Body of pancreas (tissue), 4 donors: Measurements from ENCODE around the gene U2AF2.

Experiments
- POLR2A ChIP-seq, 3 donors: fragments of 450-650 bp; IDR thresholded peaks; one replicate each; pipeline ENCODE4 v1.6.1; 2016; ENCODE audit warnings: antibody characterized with exemption in 3 of 3, mild to moderate bottlenecking in 2 of 3
- TF ChIP-seq, protein P1 (sequence below), 7 experiments: fragments of 450-650 bp in 4 of 7; fragments of 200-600 bp in 3 of 7; sonication (generic) in 3 of 7; IDR thresholded peaks; one replicate each; pipeline ENCODE4 v1.5.1; 2016 to 2019; ENCODE audit warnings: antibody characterized with exemption in 7 of 7

- TF ChIP-seq, protein P1, sequence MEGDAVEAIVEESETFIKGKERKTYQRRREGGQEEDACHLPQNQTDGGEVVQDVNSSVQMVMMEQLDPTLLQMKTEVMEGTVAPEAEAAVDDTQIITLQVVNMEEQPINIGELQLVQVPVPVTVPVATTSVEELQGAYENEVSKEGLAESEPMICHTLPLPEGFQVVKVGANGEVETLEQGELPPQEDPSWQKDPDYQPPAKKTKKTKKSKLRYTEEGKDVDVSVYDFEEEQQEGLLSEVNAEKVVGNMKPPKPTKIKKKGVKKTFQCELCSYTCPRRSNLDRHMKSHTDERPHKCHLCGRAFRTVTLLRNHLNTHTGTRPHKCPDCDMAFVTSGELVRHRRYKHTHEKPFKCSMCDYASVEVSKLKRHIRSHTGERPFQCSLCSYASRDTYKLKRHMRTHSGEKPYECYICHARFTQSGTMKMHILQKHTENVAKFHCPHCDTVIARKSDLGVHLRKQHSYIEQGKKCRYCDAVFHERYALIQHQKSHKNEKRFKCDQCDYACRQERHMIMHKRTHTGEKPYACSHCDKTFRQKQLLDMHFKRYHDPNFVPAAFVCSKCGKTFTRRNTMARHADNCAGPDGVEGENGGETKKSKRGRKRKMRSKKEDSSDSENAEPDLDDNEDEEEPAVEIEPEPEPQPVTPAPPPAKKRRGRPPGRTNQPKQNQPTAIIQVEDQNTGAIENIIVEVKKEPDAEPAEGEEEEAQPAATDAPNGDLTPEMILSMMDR (IDR thresholded peaks at IDR 0.05), result no peak
- TF ChIP-seq POLR2A (IDR thresholded peaks at IDR 0.05), result no peak
These were observed 38.6 kb downstream of the U2AF2 start for GRCh38 chr19:55693336-55693974.
